HG03103 (cell line): ENCODE data around the gene C16orf96.
"Not testable (repeated sequence)": the region's sequence is repeated elsewhere in the genome, so short reads cannot be mapped to it uniquely, and the experiment has no call there.

Experiments used
- ATAC-seq: cut with Tn5 transposase; IDR thresholded peaks from one replicate; pipeline ENCODE4 v1.9.1; 2021; ENCODE audit warnings: low read depth; ENCODE audit not compliant: unreplicated experiment

Gene C16orf96

DNA sequence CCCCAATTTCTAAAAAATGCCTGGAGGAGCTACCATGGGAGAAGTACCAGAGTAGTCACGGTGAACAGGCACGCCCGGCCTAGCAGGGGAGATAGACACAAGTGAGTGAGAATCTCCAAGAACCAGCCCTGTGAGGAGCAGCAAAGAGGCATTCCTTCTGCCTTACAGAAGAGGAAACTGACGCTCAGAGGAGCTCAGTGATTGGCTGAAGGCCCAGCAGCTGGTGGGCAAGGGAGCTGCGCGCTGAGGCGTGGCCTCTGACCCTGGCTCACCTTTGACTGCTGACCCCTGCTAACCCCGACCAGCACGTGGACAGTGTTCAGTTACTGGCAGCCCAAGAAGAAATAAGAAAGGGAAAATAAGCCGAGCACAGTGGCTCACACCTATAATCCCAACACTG is 1.8 kb downstream of the C16orf96 start:
- no peak for ATAC-seq

DNA sequence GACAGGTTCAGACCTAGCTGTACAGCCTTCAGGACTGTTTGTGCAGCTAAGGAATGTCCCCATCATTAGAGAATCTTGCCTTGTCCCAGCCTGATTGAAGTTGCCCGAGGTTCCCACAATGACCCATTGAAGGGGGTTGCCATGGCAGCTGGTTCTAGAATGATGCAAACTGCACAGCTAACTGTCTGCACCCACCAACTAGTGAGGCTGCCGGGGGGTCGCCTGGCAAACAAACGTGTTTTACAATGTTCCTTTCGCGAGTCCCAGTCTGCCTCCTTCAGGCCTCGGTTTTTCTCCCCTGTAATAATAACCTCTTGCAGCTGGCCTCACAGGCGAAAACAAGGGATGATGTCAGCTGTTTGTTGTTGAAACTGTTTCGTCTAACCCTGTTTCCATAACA is 5.5 kb downstream of the C16orf96 start:
- ATAC-seq, result no peak

DNA sequence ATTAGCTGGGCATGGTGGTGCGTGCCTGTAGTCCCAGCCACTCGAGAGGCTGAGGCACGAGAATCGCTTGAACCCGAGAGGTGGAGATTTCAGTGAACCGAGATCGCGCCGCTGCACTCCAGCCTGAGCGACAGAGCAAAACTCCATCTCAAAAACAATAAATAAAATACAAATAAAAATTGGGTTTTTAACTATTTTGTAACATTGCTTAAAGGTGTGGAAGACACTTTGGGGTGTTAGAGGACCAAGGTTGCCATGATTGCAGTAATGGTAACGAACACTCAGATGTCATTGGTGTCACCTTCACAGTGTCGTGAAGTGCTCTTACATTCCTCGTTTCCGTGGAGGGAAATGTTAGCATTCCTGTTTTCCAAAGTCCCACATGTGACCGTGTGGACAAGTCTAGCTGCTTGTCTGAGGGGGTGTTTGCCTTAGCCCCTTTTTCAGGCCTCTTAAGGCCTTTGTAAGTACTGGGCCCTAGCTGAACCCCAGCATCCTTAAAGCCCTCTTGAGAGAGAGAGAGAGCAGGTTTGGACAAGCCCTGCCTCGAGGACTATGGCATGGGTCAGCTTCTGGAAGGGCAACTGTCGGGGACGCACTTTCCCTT is 8.6 kb downstream of the C16orf96 start:
- no peak for ATAC-seq

DNA sequence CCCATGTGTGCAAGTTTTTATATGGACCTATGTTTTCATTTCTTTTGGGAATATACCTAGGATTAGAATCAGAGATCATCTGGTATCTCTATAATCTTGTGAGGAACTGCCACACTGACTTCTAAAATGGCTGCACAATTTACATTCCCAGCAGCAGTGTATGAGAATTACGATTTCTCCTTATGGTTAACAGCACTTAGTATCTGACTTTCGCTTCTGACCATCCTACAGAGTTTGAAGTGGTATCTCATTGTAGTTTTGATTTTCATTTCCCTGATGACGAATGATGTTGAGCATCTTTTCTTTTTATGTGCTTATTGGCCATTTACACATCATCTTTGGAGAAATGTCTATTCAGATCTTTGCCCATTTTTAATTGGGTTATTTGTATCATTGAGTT is 10.0 kb downstream of the C16orf96 start:
- ATAC-seq, result no peak

DNA sequence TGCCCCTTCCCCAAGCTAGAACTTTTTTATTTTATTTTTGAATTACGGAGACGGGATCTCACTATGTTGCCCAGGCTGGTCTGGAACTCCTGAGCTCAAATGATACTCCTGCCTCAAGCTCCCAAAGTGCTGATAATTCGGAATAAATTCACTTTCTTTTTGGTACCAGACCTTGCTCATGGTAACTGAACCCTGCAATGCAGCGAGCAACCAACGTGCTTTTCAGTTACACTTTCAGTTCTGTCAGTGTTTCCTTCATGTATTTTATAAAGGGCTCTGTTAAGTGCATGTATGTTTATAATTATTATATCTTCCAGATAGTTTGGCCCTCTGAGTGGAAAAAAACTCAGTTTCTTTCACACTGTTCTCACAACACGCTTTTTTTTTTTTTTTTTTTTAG is 13.9 kb downstream of the C16orf96 start:
- ATAC-seq, result no peak

DNA sequence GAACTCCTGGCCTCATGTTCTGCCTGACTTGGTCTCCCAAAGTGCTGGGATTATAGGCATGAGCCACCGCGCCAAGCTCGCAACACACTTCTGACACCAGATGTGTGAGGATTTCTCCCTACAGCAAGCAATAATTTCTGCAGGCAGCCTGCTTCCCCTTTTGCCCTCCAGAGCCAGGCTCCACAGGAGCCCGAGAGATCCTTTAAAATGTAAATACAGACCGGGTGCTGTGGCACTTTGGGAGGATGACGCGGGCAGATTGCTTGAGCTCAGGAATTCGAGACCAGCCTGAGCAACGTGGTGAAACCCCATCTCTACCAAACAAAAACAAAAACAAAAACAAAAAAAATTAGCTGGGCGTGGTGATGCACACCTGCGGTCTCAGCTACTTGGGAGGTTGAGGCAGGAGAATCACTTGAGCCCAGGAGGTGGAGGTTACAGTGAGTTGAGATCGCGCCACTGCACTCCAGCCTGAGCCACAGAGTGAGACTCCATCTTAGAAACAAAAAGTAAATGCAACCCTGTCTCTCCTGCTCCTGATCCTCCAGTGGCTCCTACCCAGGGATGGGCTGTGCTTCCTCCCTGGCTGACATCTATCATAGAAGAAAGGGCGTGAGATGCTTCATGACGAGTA is 14.7 kb downstream of the C16orf96 start:
- no peak for ATAC-seq

DNA sequence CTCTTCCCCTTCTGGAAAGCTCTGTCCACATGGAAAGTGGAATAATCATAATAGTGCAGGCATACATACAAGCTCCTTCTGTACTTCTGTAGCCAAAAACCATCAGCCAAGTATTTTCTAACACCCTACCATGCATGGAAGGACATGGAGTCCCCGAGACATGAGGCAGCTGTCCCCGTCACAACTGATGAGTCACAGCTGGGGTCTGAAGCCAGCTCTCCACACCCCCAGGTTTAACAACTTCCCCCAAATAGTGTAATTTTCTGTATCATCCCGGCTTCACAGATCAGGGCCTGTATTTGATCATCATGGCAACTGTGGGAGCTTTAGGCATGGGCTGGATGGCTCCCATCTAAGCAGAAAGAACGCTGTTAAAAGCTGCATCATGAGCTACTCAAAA is 16.6 kb downstream of the C16orf96 start:
- ATAC-seq, result no peak

- not testable (repeated sequence) for ATAC-seq
Observed at GRCh38 chr16:4573926-4574325, 17.8 kb downstream of the C16orf96 start.

GRCh38 chr16:4574919-4575705 is 19.0 kb downstream of the C16orf96 start:
- no peak for ATAC-seq

DNA sequence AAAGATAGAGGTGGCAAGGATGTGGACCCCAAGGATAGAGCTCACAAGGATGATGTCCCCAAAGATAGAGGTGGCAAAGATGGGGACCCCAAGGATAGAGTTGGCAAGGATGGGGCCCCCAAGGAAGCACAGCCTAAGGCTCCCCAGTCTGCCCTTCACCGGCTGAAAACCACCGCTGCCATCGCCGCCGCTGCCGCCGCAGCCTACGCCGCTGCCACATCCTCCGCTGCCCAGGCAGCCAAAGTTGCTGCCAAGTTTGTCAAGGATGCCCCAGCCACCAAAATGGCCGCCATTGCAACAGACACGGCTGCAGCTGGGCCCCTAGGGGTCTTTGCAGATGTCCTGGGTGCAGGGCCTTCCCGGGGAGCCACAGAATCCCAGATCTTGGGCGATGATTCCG is 19.9 kb downstream of the C16orf96 start:
- no peak for ATAC-seq

- no peak for ATAC-seq
Observed at GRCh38 chr16:4578961-4579530, 22.9 kb downstream of the C16orf96 start.

- no peak for ATAC-seq
Observed at GRCh38 chr16:4580250-4580649, 24.1 kb downstream of the C16orf96 start.

GRCh38 chr16:4583906-4584305 is 27.8 kb downstream of the C16orf96 start:
- no peak for ATAC-seq

GRCh38 chr16:4586291-4586690 is 30.2 kb downstream of the C16orf96 start:
- no peak for ATAC-seq

DNA sequence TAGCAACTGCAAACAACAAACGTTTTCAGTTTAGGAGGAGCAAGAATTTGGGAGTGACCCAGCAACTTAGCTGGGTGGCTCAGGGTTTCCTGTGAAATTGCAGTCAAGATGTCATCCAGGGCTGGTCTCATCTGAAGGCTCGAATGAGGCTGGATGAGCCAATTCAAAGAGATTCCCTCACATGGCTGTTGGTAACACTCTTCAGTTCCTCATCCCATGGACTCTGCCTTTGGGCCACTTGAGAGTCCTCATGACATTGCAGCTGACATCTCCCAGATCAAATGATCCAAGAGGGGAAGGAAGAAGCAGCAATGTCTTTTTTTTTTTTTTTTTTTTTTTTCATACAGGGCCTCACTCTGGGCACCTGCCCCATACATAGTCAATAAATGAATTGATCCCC is 32.2 kb downstream of the C16orf96 start:
- no peak for ATAC-seq

DNA sequence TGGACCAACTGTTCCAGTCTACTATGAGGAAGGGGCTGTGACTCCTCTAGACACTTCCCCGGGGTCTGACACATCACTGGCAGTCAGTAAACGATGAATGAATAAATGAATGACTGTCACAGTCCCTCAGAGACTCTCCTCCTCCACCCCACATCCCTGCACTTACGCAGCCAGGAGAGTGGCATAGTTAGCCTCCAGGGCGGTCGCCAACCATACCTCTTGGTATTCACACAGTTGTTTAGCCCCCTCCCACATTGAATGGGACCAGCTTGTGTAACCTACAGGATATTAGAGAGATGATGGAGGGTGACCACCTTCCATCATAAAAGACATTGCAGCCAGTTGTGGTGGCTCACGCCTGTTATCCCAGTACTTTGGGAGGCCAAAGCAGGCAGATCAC is 32.8 kb downstream of the C16orf96 start:
- no peak for ATAC-seq

DNA sequence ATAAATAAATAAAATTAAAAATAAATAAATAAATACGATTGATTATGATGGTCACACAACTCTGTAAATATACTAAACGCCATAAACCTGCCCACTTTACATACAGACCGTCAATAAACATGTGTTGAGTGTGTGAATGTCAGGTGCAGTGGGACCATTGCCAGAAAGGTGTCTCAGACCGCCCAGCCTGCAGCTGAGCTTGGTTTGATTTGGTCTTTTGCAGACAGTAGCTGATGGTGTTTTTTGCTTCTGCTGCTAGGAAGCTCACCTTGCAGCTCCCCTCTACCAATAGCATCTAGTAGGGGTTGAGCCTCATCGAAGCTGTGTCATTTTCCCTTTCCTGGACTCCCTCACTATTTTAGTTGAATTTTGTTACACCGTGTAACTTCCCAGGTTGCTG is 35.1 kb downstream of the C16orf96 start:
- no peak for ATAC-seq

GRCh38 chr16:4591706-4592470 is 35.7 kb downstream of the C16orf96 start:
- ATAC-seq, result no peak

- no peak for ATAC-seq
Observed at GRCh38 chr16:4593086-4593485, 36.9 kb downstream of the C16orf96 start.

DNA sequence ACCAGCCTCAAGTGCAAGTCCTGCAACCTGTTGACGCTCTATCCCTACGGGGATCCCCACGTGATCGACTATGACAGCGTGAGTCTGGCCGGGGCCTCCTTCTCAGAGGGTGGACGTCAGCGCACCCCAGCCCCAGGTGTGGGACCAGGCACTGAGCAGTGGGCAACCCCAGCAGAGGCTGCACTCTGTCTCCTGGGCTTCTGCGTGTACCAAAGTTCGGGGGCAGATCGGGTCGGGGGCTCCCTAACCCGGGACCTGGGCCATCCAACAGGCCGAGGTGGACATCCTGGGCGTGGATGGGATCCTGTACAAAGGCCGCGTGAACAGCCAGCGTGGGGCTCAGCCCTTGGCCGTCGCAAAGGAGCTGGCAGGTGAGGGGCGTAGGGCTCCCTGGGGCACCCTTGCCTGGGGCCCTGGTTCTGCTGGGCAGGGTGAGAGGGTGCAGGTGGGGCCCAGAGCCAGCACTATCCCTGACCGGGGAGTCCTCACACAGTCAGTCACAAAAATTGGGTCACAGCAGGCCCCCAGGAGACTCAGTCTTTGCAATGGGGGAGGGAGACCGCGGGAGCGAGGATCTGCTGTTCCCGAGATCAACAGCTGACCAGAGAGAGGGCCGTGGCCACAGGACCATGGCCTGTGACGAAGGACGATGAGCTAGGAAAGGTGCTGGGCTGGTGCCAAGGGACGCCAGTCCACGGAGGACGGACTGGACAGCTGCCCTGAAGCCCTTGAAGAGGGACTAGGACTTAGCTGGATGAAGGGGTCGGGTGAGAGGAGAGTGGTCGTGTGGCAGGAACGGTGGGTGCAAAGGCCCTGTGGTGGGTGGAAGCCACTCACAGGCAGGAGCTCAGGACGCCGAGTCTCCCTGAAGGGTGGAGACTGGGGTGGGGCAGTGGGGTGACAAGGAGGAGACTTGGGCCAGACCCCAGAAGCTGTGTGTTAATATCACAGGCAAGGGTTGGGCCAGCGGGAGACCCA is 38.6 kb downstream of the C16orf96 start:
- ATAC-seq, result no peak
